Neuronal stem cell (in vitro differentiated cells): ENCODE results near the gene MELTF.

Source experiments
- DNase-seq: peaks from one replicate; pipeline ENCODE4 v3.0.0-alpha.2; 2013; ENCODE audit warnings: low spot score
- H2AFZ ChIP-seq: one replicate; pipeline ENCODE4 v1.6.1; 2013; ENCODE audit warnings: mild to moderate bottlenecking, low read length, inconsistent platforms
- H2AK5ac ChIP-seq: 2 replicates; pipeline ENCODE4 v1.6.1; 2013; ENCODE audit warnings: low read depth, mild to moderate bottlenecking, inconsistent platforms, low read length, moderate library complexity, mixed read lengths
- H2BK120ac ChIP-seq: 2 replicates; pipeline ENCODE4 v1.6.1; 2013; ENCODE audit warnings: low read depth, mild to moderate bottlenecking, inconsistent platforms, low read length, moderate library complexity, mixed read lengths
- H2BK12ac ChIP-seq: one replicate; pipeline ENCODE4 v1.6.1; 2013; ENCODE audit warnings: low read length, inconsistent platforms
- H2BK15ac ChIP-seq: 2 replicates; pipeline ENCODE4 v1.6.1; 2013; ENCODE audit warnings: mild to moderate bottlenecking, low read length, inconsistent platforms, mixed read lengths
- H2BK5ac ChIP-seq: one replicate; pipeline ENCODE4 v1.6.1; 2013; ENCODE audit warnings: inconsistent platforms, mild to moderate bottlenecking, low read length, moderate library complexity
- H3K14ac ChIP-seq: one replicate; pipeline ENCODE4 v1.6.1; 2013; ENCODE audit warnings: low read length, inconsistent platforms
- H3K18ac ChIP-seq: 2 replicates; pipeline ENCODE4 v1.6.1; 2013; ENCODE audit warnings: low read length, inconsistent platforms
- H3K23ac ChIP-seq: 2 replicates; pipeline ENCODE4 v1.6.1; 2013; ENCODE audit warnings: low read depth, mild to moderate bottlenecking, mixed read lengths, low read length, inconsistent platforms; ENCODE audit not compliant: poor library complexity
- H3K27ac ChIP-seq: replicated peaks from 3 replicates; pipeline ENCODE4 v1.5.1; 2013; ENCODE audit warnings: low read length, inconsistent platforms
- H3K27me3 ChIP-seq, 3 experiments: 2 replicates each; pipeline ENCODE4 v1.6.1; 2013; ENCODE audit warnings: low read length in 3 of 3, mild to moderate bottlenecking in 2 of 3, inconsistent platforms in 1 of 3, low read depth in 1 of 3, mixed read lengths in 1 of 3, moderate library complexity in 1 of 3; ENCODE audit not compliant: control insufficient read depth in 3 of 3, insufficient read depth in 3 of 3
- H3K36me3 ChIP-seq, 2 donors: replicated peaks in 1 of 2; 2 replicates each; pipeline ENCODE4 v1.6.1; 2013; ENCODE audit warnings: low read length in 2 of 2; ENCODE audit not compliant: control insufficient read depth in 2 of 2, insufficient read depth in 2 of 2
- H3K4ac ChIP-seq: 2 replicates; pipeline ENCODE4 v1.6.1; 2013; ENCODE audit warnings: inconsistent platforms, mild to moderate bottlenecking, low read length, moderate library complexity
- H3K4me1 ChIP-seq, 2 donors: 1 replicate in 1 of 2; 2 replicates in 1 of 2; pipeline ENCODE4 v1.6.1; 2013; ENCODE audit warnings: low read length in 2 of 2, low read depth in 1 of 2; ENCODE audit not compliant: control insufficient read depth in 2 of 2, insufficient read depth in 1 of 2
- H3K4me2 ChIP-seq: one replicate; pipeline ENCODE4 v1.6.1; 2013; ENCODE audit warnings: mild to moderate bottlenecking, low read length, inconsistent platforms; ENCODE audit not compliant: insufficient read depth, poor library complexity, severe bottlenecking
- H3K4me3 ChIP-seq, 2 donors: 2 replicates each; pipeline ENCODE4 v1.5.1; 2013; ENCODE audit warnings: low read length in 2 of 2, mild to moderate bottlenecking in 2 of 2, inconsistent platforms in 1 of 2, moderate library complexity in 1 of 2
- H3K79me1 ChIP-seq: one replicate; pipeline ENCODE4 v1.6.1; 2013; ENCODE audit warnings: low read depth, mild to moderate bottlenecking, inconsistent platforms, low read length, moderate library complexity
- H3K9ac ChIP-seq: one replicate; pipeline ENCODE4 v1.6.1; 2013; ENCODE audit warnings: mild to moderate bottlenecking, low read depth, low read length, inconsistent platforms; ENCODE audit not compliant: poor library complexity
- H3K9me3 ChIP-seq, 2 donors: replicated peaks in 1 of 2; 2 replicates each; pipeline versions ENCODE3 to v1.6.1; 2013; ENCODE audit warnings: low read length in 2 of 2, mild to moderate bottlenecking in 2 of 2, inconsistent platforms in 1 of 2, low read depth in 1 of 2, mixed read lengths in 1 of 2, moderate library complexity in 1 of 2; ENCODE audit not compliant: control insufficient read depth in 2 of 2, insufficient read depth in 1 of 2
- H4K8ac ChIP-seq: one replicate; pipeline ENCODE4 v1.6.1; 2013; ENCODE audit warnings: low read depth, mild to moderate bottlenecking, inconsistent platforms, low read length, moderate library complexity
- H4K91ac ChIP-seq: one replicate; pipeline ENCODE4 v1.6.1; 2013; ENCODE audit warnings: low read length, low read depth, mild to moderate bottlenecking, inconsistent platforms; ENCODE audit not compliant: poor library complexity
- WGBS, 2 donors: extraction: QIAGEN DNeasy Blood & Tissue Kit; methylation state at CpG; one replicate each; pipeline ENCODE4 v1.1.7; 2013; ENCODE audit warnings: missing lambda C conversion rate in 2 of 2, mixed read lengths in 1 of 2; ENCODE audit not compliant: insufficient read length in 2 of 2, insufficient replicate concordance in 1 of 2; ENCODE audit errors: extremely low coverage in 2 of 2; 5-methylcytosine and 5-hydroxymethylcytosine counted together

The MELTF gene

GRCh38 chr3:197022405-197023231 lies 7.0 kb downstream of the MELTF start:
- Histone ChIP-seq H3K4ac (no peak overlapping the region), H3K4me2 (peak overlapping the region; percentile 14), H3K79me1 (peaks cover 1% of the 10 kb centered on the region), H3K27ac (no peak overlapping the region), H3K36me3 (no peaks in the 10 kb centered on the region), H3K9ac (no peak overlapping the region), H3K27me3 (peaks cover 0 to 74% (median 1%) of the 10 kb centered on the region in 3 experiments), H4K8ac (no peak overlapping the region), H3K14ac (no peak overlapping the region), H3K9me3 (no peaks in the 10 kb centered on the region), H2BK5ac (no peak overlapping the region), H2AK5ac (peak overlapping the region; percentile 18), H4K91ac (no peak overlapping the region), H2BK15ac (no peak overlapping the region), H3K18ac (peak overlapping the region; percentile 13), H3K4me1 (peaks cover 12 to 13% of the 10 kb centered on the region in 2 donors), H2AFZ (peak overlapping the region; percentile 59), H3K23ac (no peak overlapping the region), H2BK12ac (no peak overlapping the region), H2BK120ac (no peak overlapping the region), H3K4me3 (no peak overlapping the region)
- no peak for DNase-seq
- WGBS, 2 donors, result no CpG with 5 or more reads among the region's 22 CpGs

GRCh38 chr3:197021729-197022404 lies 7.8 kb downstream of the MELTF start:
- Histone ChIP-seq H3K4ac (no peak overlapping the region), H2AFZ (no peak overlapping the region), H3K79me1 (peaks cover 1% of the 10 kb centered on the region), H3K4me2 (no peak overlapping the region), H3K23ac (no peak overlapping the region), H4K91ac (no peak overlapping the region), H3K14ac (no peak overlapping the region), H2BK5ac (no peak overlapping the region), H3K27ac (no peak overlapping the region), H2AK5ac (peak overlapping the region; percentile 51), H3K4me3 (no peak overlapping the region), H4K8ac (no peak overlapping the region), H3K18ac (peak overlapping the region; percentile 44), H3K9me3 (no peaks in the 10 kb centered on the region), H3K27me3 (peaks cover 0 to 68% (median 1%) of the 10 kb centered on the region in 3 experiments), H2BK12ac (no peak overlapping the region), H2BK15ac (no peak overlapping the region), H2BK120ac (no peak overlapping the region), H3K9ac (no peak overlapping the region), H3K4me1 (peaks cover 12 to 13% of the 10 kb centered on the region in 2 donors), H3K36me3 (no peaks in the 10 kb centered on the region)
- no CpG with 5 or more reads among the region's 15 CpGs for WGBS, 2 donors
- no peak for DNase-seq

DNA sequence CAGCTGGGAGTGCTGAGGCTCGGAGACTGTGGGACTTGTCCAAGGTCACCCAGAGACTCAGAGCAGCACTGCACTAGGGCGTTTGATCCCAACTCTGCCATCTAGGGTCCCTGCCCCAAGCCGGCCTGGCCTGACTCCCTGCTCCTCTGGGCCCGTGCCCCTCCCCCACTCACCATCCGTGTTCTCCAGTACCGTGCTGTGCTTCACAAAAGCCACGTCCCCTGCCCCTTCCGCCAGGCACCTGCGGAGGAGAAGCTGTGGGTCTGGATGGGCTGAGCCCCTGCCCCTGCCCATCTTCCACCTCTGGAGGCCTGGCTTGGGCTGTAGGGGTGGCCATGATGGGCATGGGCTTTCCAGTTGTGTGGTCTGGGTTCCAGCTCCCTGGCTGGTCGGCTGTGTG lies 8.4 kb downstream of the MELTF start:
- H2AK5ac ChIP-seq, result peak overlapping the region; percentile 51
- H2BK15ac ChIP-seq, result no peak overlapping the region
- H3K9ac ChIP-seq, result peak overlapping the region; percentile 18
- peaks cover 12 to 13% of the 10 kb centered on the region in 2 donors for H3K4me1 ChIP-seq
- no peak overlapping the region for H2BK12ac ChIP-seq
- H3K27me3 ChIP-seq, result peaks cover 0 to 64% (median 1%) of the 10 kb centered on the region in 3 experiments
- peak overlapping the region; percentile 42 for H3K14ac ChIP-seq
- no CpG with 5 or more reads among the region's 10 CpGs for WGBS, 2 donors
- H3K36me3 ChIP-seq, result no peaks in the 10 kb centered on the region
- no peak overlapping the region for H4K91ac ChIP-seq
- H3K27ac ChIP-seq, result no peak overlapping the region
- no peak overlapping the region for H2BK5ac ChIP-seq
- H2BK120ac ChIP-seq, result no peak overlapping the region
- peak overlapping the region; percentile 56 for H3K23ac ChIP-seq
- peak overlapping the region; percentile 11 for H3K18ac ChIP-seq
- peaks cover 1% of the 10 kb centered on the region for H3K79me1 ChIP-seq
- no peak overlapping the region for H3K4ac ChIP-seq
- no peak overlapping the region for H2AFZ ChIP-seq
- H3K9me3 ChIP-seq, result no peaks in the 10 kb centered on the region
- no peak overlapping the region for H4K8ac ChIP-seq
- DNase-seq, result no peak
- H3K4me3 ChIP-seq, result no peak overlapping the region
- H3K4me2 ChIP-seq, result no peak overlapping the region

- no peak for DNase-seq
- Histone ChIP-seq H3K4me3 (no peak overlapping the region), H4K91ac (no peak overlapping the region), H3K4me2 (no peak overlapping the region), H3K23ac (no peak overlapping the region), H2BK120ac (no peak overlapping the region), H3K18ac (no peak overlapping the region), H3K79me1 (peaks cover 1% of the 10 kb centered on the region), H3K14ac (no peak overlapping the region), H2BK12ac (no peak overlapping the region), H2BK5ac (no peak overlapping the region), H3K4me1 (peaks cover 12 to 13% of the 10 kb centered on the region in 2 donors), H4K8ac (no peak overlapping the region), H3K9ac (no peak overlapping the region), H3K27me3 (peaks cover 0 to 49% (median 0%) of the 10 kb centered on the region in 3 experiments), H3K4ac (no peak overlapping the region), H2BK15ac (no peak overlapping the region), H3K36me3 (no peaks in the 10 kb centered on the region), H3K27ac (no peak overlapping the region), H3K9me3 (no peaks in the 10 kb centered on the region), H2AK5ac (no peak overlapping the region), H2AFZ (no peak overlapping the region)
- WGBS, 2 donors, result no CpG with 5 or more reads among the region's 13 CpGs
Measured at GRCh38 chr3:197019535-197019934, 10.1 kb downstream of the MELTF start.
